K562 (cell line): ENCODE measurements around the gene ERVH48-1. TPM values are rescaled to one million over a fixed set of nuclear protein-coding genes. Genes with fewer than 3 reads are reported as not detected.

Source experiments
- E2F3 ChIP-seq: fragments of 250-450 bp; sonication (Bioruptor Pico); IDR thresholded peaks from 2 replicates; pipeline ENCODE4 v1.4.0; 2020; ENCODE audit warnings: mild to moderate bottlenecking
- ELF2 ChIP-seq: fragments of 250-450 bp; sonication (Bioruptor Pico); IDR thresholded peaks from 2 replicates; pipeline ENCODE4 v1.5.0; 2021; ENCODE audit warnings: mild to moderate bottlenecking
- KHSRP ChIP-seq: fragments of 450-650 bp; IDR thresholded peaks from 2 replicates; pipeline ENCODE4 v1.6.1; 2017
- RAD51 ChIP-seq: fragments of 450-650 bp; IDR thresholded peaks from 2 replicates; pipeline ENCODE4 v1.7.1; 2016; ENCODE audit warnings: low read depth, mild to moderate bottlenecking, borderline replicate concordance
- ZBTB7A ChIP-seq: IDR thresholded peaks from 2 replicates; pipeline ENCODE4 v1.6.1; 2011; ENCODE audit warnings: low read depth, mild to moderate bottlenecking, low read length, moderate library complexity, borderline replicate concordance; ENCODE audit not compliant: control insufficient read depth
- polyA plus RNA-seq, 8 experiments: library from polyadenylated mRNA; depleted of rRNA in 4 of 8; stranded (reverse) in 5 of 8; unstranded in 3 of 8; fragments of >200 nt; fragmentation: Nextera tagmentation in 2 of 8; fragmentation: Illumina TruSeq in 1 of 8; extraction: Ambion mirVana in 2 of 8; extraction: Trizol in 1 of 8; gene quantifications; 2 replicates each; pipeline versions ENCODE4 v1.2.1 to v1.2.3, GENCODE V29; 2011 to 2014; ENCODE audit warnings: inconsistent platforms in 1 of 8, missing spikeins in 1 of 8
- total RNA-seq, 7 experiments: library from RNA; depleted of rRNA in 6 of 7; stranded (reverse); fragments of >200 nt in 6 of 7; fragmentation: Illumina TruSeq in 2 of 7; extraction: Trizol in 2 of 7; gene quantifications; 2 replicates each; pipeline versions ENCODE4 v1.2.1 to v1.2.3, GENCODE V29; 2011 to 2021; ENCODE audit warnings: low replicate concordance in 1 of 7
- TF ChIP-seq, protein P1 (sequence below): fragments of 450-650 bp; IDR thresholded peaks from 2 replicates; pipeline ENCODE4 v1.6.1; 2016; ENCODE audit warnings: low read depth
- TF ChIP-seq, protein P2 (sequence below): fragments of 250-450 bp; sonication (Bioruptor Pico); IDR thresholded peaks from 2 replicates; pipeline ENCODE4 v1.4.0; 2020; ENCODE audit warnings: mild to moderate bottlenecking
- TF ChIP-seq, protein P3 (sequence below), 2 experiments: fragments of 250-450 bp in 1 of 2; fragments of 450-650 bp in 1 of 2; sonication (Bioruptor Pico) in 1 of 2; IDR thresholded peaks; 2 replicates each; pipeline versions ENCODE4 v1.6.1 to v1.8.0; 2016 to 2021; ENCODE audit warnings: mild to moderate bottlenecking in 2 of 2, moderate library complexity in 2 of 2, missing compliant biosample characterization in 1 of 2, missing genetic modification characterization in 1 of 2
- TF ChIP-seq, protein P4 (sequence below): sonication (generic); formaldehyde crosslinking; IDR thresholded peaks from 2 replicates; pipeline ENCODE4 v1.8.1; 2023; ENCODE audit warnings: mild to moderate bottlenecking, missing genetic modification reagents, moderate library complexity
- TF ChIP-seq, protein P5 (sequence below): sonication (generic); IDR thresholded peaks from 2 replicates; pipeline ENCODE4 v1.6.1; 2016
- TF ChIP-seq, protein P6 (sequence below): fragments of 200-800 bp; sonication (Bioruptor generic); IDR thresholded peaks from 2 replicates; pipeline ENCODE4 v1.6.1; 2017; ENCODE audit warnings: missing genetic modification characterization, missing compliant biosample characterization

The ERVH48-1 gene
- total and polyA plus RNA-seq, 9 of the 15 experiments (the other 6 are each of a cell fraction or from before 2014, with no cell fraction given): 0.08 to 0.49 (median 0.16) TPM; not detected in 3

DNA sequence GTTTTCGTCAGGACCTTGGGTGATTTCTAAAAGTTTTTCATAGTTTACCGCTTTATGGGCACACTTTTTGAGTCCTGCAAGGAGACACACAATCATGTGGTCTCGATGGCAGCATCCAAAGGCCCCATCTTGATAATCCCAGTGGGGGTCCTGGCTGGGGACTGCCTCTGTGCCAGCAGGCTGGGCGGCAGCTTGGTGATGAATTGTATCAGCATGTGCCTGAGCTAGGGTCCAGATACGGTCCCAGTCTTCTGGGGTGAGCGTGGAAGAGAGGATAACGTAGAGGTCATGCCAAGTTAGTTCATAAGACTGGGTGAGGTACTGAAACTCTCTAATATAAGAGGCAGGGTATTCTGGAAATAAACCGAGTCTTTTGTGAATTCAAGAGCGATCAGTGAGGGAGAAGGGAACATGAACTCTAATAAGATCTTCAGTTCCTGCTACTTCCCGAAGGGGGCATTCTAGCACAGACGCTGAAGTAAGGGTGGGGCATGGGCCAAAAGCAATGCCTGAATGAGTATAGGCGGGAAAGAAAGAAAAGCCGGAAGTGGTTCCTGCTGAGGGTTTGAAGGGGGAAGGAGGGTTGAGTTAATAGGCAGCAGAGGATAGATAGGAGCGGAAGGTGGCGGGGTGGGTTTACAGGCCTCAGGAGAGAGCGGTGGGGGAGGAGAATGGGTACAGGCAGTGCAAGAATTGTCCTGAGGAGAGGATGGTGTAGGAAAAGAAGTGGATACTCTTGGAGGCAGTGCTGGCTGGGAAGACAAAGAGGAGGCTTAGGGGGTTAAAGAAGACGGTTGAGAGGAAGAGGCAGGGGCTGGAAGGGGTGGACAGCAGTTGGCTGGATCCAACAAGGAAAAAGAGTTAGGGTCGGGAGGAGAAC lies 1.6 kb downstream of the ERVH48-1 start (continued):
- TF ChIP-seq, protein P1, sequence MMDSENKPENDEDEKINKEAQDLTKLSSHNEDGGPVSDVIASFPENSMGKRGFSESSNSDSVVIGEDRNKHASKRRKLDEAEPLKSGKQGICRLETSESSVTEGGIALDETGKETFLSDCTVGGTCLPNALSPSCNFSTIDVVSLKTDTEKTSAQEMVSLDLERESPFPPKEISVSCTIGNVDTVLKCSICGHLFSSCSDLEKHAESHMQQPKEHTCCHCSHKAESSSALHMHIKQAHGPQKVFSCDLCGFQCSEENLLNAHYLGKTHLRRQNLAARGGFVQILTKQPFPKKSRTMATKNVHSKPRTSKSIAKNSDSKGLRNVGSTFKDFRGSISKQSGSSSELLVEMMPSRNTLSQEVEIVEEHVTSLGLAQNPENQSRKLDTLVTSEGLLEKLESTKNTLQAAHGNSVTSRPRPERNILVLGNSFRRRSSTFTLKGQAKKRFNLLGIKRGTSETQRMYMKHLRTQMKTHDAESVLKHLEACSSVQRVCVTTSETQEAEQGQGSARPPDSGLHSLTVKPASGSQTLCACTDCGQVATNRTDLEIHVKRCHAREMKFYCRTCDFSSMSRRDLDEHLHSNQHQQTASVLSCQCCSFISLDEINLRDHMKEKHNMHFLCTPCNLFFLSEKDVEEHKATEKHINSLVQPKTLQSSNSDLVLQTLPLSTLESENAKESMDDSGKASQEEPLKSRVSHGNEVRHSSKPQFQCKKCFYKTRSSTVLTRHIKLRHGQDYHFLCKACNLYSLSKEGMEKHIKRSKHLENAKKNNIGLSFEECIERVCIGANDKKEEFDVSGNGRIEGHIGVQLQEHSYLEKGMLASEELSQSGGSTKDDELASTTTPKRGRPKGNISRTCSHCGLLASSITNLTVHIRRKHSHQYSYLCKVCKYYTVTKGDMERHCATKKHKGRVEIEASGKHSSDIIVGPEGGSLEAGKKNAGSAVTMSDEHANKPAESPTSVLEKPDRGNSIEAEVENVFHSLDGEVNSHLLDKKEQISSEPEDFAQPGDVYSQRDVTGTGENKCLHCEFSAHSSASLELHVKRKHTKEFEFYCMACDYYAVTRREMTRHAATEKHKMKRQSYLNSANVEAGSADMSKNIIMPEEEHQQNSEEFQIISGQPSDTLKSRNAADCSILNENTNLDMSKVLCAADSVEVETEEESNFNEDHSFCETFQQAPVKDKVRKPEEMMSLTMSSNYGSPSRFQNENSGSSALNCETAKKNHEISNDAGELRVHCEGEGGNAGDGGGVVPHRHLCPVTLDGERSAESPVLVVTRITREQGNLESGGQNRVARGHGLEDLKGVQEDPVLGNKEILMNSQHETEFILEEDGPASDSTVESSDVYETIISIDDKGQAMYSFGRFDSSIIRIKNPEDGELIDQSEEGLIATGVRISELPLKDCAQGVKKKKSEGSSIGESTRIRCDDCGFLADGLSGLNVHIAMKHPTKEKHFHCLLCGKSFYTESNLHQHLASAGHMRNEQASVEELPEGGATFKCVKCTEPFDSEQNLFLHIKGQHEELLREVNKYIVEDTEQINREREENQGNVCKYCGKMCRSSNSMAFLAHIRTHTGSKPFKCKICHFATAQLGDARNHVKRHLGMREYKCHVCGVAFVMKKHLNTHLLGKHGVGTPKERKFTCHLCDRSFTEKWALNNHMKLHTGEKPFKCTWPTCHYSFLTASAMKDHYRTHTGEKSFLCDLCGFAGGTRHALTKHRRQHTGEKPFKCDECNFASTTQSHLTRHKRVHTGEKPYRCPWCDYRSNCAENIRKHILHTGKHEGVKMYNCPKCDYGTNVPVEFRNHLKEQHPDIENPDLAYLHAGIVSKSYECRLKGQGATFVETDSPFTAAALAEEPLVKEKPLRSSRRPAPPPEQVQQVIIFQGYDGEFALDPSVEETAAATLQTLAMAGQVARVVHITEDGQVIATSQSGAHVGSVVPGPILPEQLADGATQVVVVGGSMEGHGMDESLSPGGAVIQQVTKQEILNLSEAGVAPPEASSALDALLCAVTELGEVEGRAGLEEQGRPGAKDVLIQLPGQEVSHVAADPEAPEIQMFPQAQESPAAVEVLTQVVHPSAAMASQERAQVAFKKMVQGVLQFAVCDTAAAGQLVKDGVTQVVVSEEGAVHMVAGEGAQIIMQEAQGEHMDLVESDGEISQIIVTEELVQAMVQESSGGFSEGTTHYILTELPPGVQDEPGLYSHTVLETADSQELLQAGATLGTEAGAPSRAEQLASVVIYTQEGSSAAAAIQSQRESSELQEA: peak; percentile 86
- TF ChIP-seq, protein P2, sequence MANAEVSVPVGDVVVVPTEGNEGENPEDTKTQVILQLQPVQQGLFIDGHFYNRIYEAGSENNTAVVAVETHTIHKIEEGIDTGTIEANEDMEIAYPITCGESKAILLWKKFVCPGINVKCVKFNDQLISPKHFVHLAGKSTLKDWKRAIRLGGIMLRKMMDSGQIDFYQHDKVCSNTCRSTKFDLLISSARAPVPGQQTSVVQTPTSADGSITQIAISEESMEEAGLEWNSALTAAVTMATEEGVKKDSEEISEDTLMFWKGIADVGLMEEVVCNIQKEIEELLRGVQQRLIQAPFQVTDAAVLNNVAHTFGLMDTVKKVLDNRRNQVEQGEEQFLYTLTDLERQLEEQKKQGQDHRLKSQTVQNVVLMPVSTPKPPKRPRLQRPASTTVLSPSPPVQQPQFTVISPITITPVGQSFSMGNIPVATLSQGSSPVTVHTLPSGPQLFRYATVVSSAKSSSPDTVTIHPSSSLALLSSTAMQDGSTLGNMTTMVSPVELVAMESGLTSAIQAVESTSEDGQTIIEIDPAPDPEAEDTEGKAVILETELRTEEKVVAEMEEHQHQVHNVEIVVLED (CRISPR knock-in tag): no peak
- TF ChIP-seq, protein P3, sequence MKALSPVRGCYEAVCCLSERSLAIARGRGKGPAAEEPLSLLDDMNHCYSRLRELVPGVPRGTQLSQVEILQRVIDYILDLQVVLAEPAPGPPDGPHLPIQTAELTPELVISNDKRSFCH (CRISPR knock-in tag; IDR thresholded peaks at IDR 0.05): no peak
- TF ChIP-seq, protein P3 (tag; IDR thresholded peaks at IDR 0.05): peak; percentile 76
- TF ChIP-seq ZBTB7A (peak; percentile 87), KHSRP (peak; percentile 59; the same call in 1 of the 2 replicates), E2F3 (CRISPR knock-in tag) (peak; percentile 95), ELF2 (CRISPR knock-in tag) (peak; percentile 87), RAD51 (no peak; the same call in 1 of the 2 replicates)
- TF ChIP-seq, protein P4, sequence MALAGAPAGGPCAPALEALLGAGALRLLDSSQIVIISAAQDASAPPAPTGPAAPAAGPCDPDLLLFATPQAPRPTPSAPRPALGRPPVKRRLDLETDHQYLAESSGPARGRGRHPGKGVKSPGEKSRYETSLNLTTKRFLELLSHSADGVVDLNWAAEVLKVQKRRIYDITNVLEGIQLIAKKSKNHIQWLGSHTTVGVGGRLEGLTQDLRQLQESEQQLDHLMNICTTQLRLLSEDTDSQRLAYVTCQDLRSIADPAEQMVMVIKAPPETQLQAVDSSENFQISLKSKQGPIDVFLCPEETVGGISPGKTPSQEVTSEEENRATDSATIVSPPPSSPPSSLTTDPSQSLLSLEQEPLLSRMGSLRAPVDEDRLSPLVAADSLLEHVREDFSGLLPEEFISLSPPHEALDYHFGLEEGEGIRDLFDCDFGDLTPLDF (CRISPR knock-in tag): peak; percentile 81
- TF ChIP-seq, protein P5, sequence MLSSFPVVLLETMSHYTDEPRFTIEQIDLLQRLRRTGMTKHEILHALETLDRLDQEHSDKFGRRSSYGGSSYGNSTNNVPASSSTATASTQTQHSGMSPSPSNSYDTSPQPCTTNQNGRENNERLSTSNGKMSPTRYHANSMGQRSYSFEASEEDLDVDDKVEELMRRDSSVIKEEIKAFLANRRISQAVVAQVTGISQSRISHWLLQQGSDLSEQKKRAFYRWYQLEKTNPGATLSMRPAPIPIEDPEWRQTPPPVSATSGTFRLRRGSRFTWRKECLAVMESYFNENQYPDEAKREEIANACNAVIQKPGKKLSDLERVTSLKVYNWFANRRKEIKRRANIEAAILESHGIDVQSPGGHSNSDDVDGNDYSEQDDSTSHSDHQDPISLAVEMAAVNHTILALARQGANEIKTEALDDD: peak; percentile 71; the same call in 1 of the 2 replicates
- TF ChIP-seq, protein P6, sequence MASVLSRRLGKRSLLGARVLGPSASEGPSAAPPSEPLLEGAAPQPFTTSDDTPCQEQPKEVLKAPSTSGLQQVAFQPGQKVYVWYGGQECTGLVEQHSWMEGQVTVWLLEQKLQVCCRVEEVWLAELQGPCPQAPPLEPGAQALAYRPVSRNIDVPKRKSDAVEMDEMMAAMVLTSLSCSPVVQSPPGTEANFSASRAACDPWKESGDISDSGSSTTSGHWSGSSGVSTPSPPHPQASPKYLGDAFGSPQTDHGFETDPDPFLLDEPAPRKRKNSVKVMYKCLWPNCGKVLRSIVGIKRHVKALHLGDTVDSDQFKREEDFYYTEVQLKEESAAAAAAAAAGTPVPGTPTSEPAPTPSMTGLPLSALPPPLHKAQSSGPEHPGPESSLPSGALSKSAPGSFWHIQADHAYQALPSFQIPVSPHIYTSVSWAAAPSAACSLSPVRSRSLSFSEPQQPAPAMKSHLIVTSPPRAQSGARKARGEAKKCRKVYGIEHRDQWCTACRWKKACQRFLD (CRISPR knock-in tag): no peak
